SK-N-MC (cell line): Measurements from ENCODE around the gene S100A5.

Experiments used
- DNase-seq: peaks from one replicate; pipeline ENCODE4 v3.0.0-alpha.2; 2011; ENCODE audit warnings: low read depth, low spot score
- H3K27ac ChIP-seq: fragments of 200-600 bp; sonication (generic); 2 replicates; pipeline ENCODE4 v1.5.1; 2016; ENCODE audit warnings: mixed run types
- H3K36me3 ChIP-seq: fragments of 200-600 bp; sonication (generic); 2 replicates; pipeline ENCODE4 v1.6.1; 2017; ENCODE audit warnings: antibody characterized with exemption, low read length, mixed read lengths; ENCODE audit not compliant: insufficient read depth
- H3K4me3 ChIP-seq: fragments of 200-600 bp; sonication (generic); 2 replicates; pipeline ENCODE4 v1.5.1; 2016
- H3K9ac ChIP-seq: fragments of 200-600 bp; sonication (generic); 2 replicates; pipeline ENCODE4 v1.8.0; 2017; ENCODE audit warnings: mixed run types, mixed read lengths; ENCODE audit not compliant: insufficient read length
- H3K9me3 ChIP-seq: fragments of 200-600 bp; sonication (generic); 2 replicates; pipeline ENCODE4 v1.6.1; 2017; ENCODE audit warnings: low read depth, mild to moderate bottlenecking, antibody characterized with exemption, low read length, moderate library complexity, mixed read lengths
- EZH2 ChIP-seq: fragments of 200-600 bp; sonication (generic); IDR thresholded peaks from one replicate; pipeline ENCODE4 v1.6.1; 2017; ENCODE audit warnings: antibody characterized with exemption
- FOXP2 ChIP-seq: optimal IDR thresholded peaks from 2 replicates; pipeline ENCODE3; 2011; ENCODE audit warnings: mild to moderate bottlenecking, moderate library complexity; ENCODE audit not compliant: insufficient read depth; ENCODE audit errors: extremely low read length, control extremely low read depth
- POLR2AphosphoS5 ChIP-seq: IDR thresholded peaks from 2 replicates; pipeline ENCODE4 v1.6.1; 2012; ENCODE audit warnings: mild to moderate bottlenecking, low read depth, low read length, borderline replicate concordance

Gene S100A5

DNA sequence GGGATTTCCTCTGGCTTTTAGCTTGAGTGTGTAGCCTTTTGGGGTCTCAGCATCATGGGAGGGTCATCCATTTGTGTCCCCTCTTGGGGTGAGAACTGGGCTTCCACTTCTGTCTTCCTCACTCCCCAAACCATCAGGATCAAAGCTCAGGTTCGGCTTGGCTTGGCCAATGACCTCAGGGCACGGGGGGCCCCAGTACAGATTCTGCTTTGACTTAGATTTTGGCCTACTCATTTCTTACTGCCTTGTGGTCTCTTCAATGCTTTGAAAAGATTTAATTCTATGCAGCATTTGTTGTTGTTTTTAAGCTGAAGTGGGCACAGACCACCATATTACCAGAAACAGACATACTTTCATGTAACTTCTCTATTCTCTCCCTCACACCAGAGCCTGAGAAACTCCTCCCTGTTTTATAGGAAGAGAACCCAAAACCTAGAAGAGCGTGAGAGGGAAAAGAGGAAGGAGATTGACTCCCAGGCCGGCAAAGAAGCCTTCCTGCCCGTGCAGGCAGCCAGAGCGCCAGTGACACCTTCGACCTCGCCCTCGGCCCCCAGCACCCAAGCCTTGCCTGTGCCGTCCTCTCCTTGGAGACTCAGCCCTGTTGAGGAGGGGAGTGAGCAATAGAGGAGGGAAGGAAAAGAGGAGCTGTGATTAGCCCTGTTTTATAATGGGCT lies 10.2 kb upstream of the S100A5 start:
- DNase-seq: no peak
- Histone ChIP-seq H3K36me3 (no peaks in the 10 kb centered on the region), H3K27ac (no peak overlapping the region), H3K9ac (no peak overlapping the region), H3K9me3 (no peaks in the 10 kb centered on the region), H3K4me3 (no peak overlapping the region)
- no peak for TF ChIP-seq FOXP2

DNA sequence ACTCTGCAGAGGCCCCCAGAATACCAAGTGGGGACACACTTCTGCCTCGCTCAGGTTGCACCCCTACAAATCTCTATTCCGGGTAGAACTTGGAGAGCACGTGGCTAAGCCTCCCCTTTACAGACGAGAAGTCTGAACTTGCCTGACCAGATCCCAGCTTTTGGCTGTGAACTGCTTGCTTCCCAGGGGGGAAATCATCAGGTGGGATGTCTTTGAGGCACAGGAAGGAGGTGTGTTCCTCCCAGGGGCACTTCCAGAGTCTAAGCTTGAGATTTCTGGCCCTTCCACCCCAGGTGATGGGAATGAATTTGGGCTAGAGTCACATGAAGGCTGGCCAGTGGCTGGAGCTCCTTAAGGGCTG lies 9.6 kb upstream of the S100A5 start:
- H3K36me3 ChIP-seq: no peaks in the 10 kb centered on the region
- no peak overlapping the region for H3K27ac ChIP-seq
- H3K4me3 ChIP-seq: no peak overlapping the region
- no peak for DNase-seq
- H3K9ac ChIP-seq: no peak overlapping the region
- no peaks in the 10 kb centered on the region for H3K9me3 ChIP-seq
- TF ChIP-seq FOXP2 (no peak), POLR2AphosphoS5 (no peak), EZH2 (no peak)

DNA sequence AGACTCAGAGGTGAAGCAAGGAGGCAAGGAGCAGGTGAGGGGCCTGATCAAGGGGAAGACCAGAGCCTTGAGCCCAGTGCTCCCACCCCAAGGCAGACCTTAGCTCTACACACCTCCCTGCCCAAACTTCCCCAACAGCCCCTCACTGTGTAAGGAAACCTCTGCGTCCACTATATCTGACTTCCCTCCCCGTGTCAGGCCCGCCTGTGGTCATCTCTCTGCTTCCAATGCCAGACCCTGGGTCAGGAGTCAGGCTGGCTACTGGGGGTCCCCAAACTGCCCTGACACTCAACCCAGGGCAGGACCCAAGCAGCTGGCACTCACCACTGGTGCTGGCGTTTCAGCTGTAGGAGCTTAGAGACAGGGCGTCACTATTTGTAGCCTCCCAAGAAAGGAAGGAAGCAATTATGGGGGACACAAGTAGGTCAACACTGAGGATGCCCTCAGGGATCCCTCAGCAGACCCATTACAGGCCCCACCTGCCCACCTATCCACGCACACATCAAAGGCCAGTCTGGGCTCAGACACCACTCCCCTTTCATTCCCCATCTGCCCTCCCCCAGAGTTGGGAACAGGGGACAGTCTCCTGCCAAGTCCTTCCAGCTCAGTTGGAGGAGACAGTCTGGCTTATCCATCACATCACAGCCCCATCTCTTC lies 9.1 kb upstream of the S100A5 start:
- Histone ChIP-seq H3K36me3 (no peaks in the 10 kb centered on the region), H3K27ac (no peak overlapping the region), H3K9ac (no peak overlapping the region), H3K4me3 (no peak overlapping the region), H3K9me3 (no peaks in the 10 kb centered on the region)
- TF ChIP-seq EZH2 (no peak), FOXP2 (no peak), POLR2AphosphoS5 (no peak)
- DNase-seq: no peak

DNA sequence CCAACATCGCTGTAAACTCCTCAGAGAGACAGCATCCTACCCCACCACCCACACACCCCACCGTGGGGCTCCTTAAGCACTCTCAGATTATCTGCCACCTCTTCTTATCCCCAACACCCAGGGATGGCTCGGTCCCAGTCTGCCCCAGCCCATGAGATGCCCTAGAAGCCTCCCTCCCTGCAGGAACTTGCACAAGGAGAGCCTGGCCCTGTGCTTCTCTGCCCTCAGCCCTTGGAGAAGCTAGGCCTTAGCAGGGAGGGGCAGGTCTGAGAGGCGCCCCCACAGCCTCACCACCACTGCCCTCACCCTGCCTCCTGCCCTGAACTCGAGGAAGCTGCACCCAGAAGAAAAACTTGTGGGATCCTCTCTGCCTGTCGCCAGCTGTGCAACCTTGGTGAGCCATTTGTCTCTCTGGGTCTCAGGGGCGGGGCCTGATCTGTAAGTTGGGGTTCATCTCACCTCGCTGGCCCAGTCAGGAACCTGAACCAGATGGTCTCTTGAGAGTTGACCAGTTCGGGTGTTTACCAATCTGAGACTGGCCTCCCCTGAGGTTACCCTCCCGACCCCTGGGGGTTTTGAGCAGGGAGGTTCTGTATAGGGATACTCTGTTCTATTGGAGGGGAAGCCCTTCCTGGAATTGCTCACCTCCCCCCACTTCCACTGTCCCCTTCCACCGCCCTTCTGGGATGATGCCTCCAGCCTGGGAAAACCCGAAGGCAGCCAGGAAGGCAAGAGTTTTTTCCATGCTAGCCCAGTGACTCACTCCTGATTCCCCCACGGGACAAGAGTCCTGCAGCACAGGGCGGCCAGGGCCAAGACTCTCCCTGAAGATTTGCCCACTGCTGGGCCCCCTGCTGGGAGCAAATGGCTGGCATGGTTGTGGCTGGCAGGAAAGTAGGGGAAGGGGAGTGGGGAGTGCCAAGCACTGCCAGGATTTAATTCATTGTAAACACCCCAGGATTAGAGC lies 8.3 kb upstream of the S100A5 start, which contains the start of gene S100A3:
S100A3 (minus strand) TSS at position 537 of the 967 bp plus-strand sequence. CDS start 773 bp downstream, outside the sequence.
- H3K36me3 ChIP-seq: no peaks in the 10 kb centered on the region
- no peak for TF ChIP-seq FOXP2
- no peak for TF ChIP-seq EZH2
- no peak for TF ChIP-seq POLR2AphosphoS5
- no peak within 1 kb of the TSS for H3K4me3 ChIP-seq
- H3K9me3 ChIP-seq: no peaks in the 10 kb centered on the region
- H3K27ac ChIP-seq: no peak within 1 kb of the TSS
- H3K9ac ChIP-seq: no peak within 1 kb of the TSS
- DNase-seq: no peak

DNA sequence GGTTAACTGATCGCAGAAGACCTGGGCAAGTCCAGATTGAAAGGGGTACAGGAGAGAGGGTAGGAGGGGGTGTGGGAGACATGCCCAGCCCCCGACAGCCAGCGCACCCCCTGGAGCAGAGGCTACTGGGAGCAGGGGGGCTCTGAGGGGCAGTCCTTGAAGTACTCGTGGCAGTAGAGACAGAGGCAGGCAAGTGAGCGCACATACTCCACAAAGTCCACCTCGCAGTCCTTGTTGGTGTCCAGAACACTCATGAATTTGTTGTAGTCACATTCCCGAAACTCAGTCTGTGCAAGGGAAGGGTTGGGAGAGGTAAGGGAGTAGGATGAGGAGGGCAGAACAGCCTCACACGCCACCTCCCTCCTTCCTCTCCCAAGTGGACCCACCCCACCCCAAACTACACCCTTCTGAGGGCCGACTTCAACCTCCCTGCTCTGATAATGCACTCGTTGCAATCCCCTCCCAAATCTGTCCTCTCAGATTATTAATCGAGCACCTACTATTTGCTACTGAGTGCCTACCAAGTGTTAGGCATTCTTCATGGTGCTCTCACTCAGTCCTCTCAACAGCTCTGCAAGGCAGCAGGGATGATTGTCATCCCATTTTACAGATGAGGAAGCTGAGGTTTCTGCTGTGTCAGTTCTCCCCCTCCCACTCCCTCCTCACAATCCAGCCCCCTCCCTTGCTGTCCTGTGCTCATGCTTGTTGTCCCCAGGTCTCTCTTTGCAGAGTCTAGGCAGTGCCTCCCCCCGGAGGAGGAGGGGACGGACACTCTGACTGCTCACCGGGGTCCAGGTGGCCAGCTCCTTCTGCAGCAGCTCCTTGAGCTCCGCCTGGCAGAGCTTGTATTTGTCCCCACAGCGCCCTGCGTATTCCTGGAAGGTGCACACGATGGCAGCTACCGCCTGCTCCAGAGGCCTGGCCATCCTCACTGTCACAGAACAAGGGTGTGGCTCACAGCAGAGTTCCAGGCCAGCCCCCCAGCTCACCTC lies 7.1 kb upstream of the S100A5 start:
- Histone ChIP-seq H3K9me3 (no peaks in the 10 kb centered on the region), H3K27ac (peak overlapping the region; percentile 83), H3K9ac (no peak overlapping the region), H3K36me3 (no peaks in the 10 kb centered on the region), H3K4me3 (peak overlapping the region; percentile 44)
- no peak for DNase-seq
- no peak for TF ChIP-seq POLR2AphosphoS5
- no peak for TF ChIP-seq EZH2
- TF ChIP-seq FOXP2: no peak

DNA sequence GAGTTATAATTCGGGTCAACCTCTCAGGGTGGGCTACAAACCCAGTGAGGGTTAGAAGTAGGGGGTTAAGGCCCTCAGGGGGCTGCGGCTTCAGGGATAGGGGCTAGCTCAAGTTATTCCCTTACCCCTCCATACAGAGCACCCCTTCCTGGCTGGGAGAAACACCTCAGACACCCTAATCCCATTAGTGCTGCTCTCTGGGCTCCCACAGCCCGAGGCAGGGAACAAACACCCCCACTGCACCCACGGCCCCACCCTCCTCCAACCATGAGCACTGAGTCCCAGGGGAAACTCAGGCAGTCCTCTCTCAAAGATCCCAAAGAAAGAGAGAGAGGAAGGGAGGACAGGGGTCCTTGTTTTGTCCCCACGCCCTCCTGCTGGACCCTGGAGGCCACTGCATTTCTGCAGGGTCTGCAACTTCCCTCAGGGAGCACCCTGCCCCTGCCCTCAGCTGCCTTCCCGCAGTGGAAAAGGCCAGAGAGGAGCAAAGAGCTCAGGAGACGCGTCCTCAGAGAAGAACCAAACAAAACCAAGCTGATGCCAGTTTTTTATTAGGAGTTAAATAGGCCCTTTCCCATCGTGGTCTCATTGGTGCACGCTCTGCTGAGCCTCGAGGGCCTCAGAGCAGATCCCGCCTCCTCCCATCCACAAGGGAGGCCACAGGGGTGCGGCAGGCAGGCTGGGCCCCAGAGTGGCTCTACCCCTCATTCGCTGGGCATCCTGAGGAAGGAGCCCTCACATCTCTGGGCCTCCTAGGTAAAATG lies 6.2 kb upstream of the S100A5 start:
- H3K36me3 ChIP-seq: no peaks in the 10 kb centered on the region

DNA sequence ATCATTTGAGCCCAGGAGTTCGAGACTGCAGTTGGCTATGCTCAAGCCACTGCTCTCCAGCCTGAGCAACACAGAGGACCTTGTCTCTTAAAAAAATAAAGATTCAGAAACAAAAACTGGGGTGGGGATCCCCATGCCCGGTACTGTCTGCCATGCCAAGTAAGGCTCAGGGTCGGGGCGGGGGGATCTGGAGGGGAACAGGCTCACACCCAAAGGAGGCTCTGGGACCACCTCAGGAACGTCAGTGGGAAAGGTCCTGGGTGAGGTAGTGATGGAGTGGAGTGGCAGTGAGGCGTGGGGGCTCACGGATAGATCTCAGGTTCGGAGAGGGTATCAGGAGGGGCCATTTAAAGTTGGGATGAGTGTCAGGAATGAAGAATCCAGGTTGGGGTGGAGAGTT lies 5.6 kb upstream of the S100A5 start:
- Histone ChIP-seq H3K4me3 (no peak overlapping the region), H3K36me3 (no peaks in the 10 kb centered on the region), H3K9me3 (no peaks in the 10 kb centered on the region), H3K9ac (peak overlapping the region; percentile 2), H3K27ac (peak overlapping the region; percentile 83)
- TF ChIP-seq FOXP2 (no peak), EZH2 (no peak), POLR2AphosphoS5 (no peak)
- no peak for DNase-seq

More for the DNA sequence above, 6.2 kb upstream of the S100A5 start:
- peak; percentile 44 for DNase-seq
- peak overlapping the region; percentile 83 for H3K27ac ChIP-seq
- peak overlapping the region; percentile 2 for H3K9ac ChIP-seq
- TF ChIP-seq POLR2AphosphoS5: peak; percentile 71; the same call in 1 of the 2 replicates
- TF ChIP-seq EZH2: no peak
- no peak for TF ChIP-seq FOXP2
- peak overlapping the region; percentile 44 for H3K4me3 ChIP-seq
- H3K9me3 ChIP-seq: no peaks in the 10 kb centered on the region
